Left lung (tissue), 10 donors: ENCODE data around the gene PRELP. TPM values are rescaled to one million over a fixed set of nuclear protein-coding genes. Genes with fewer than 3 reads are reported as not detected.
A peak's percentile ranks its signal among the peaks of the same experiment; 100 is the strongest.

Experiments
- ATAC-seq: fragments of 200-7000 bp; cut with Tn5 transposase; one replicate; pipeline ENCODE4 v1.9.1; 2020; ENCODE audit warnings: moderate library complexity
- DNase-seq, 4 donors: peaks; one replicate each; pipeline ENCODE4 v3.0.0-alpha.2; 2013 to 2020
- H3K27ac ChIP-seq, 2 donors: fragments of 200-600 bp; sonication (generic) in 1 of 2; one replicate each; pipeline versions ENCODE4 v1.5.0 to v1.8.0; 2020 to 2021
- H3K27me3 ChIP-seq, 2 donors: fragments of 200-600 bp; sonication (generic) in 1 of 2; one replicate each; pipeline versions ENCODE4 v1.5.0 to v1.8.0; 2020 to 2021
- H3K36me3 ChIP-seq, 2 donors: fragments of 200-600 bp; sonication (generic) in 1 of 2; one replicate each; pipeline versions ENCODE4 v1.5.0 to v1.8.0; 2020 to 2021
- H3K4me1 ChIP-seq, 2 donors: fragments of 200-600 bp; one replicate each; pipeline ENCODE4 v1.8.0; 2021
- H3K4me3 ChIP-seq, 2 donors: fragments of 200-600 bp; sonication (generic) in 1 of 2; one replicate each; pipeline versions ENCODE4 v1.5.0 to v1.8.0; 2020 to 2021; ENCODE audit warnings: mild to moderate bottlenecking in 1 of 2
- H3K9me3 ChIP-seq, 2 donors: fragments of 200-600 bp; sonication (generic) in 1 of 2; one replicate each; pipeline versions ENCODE4 v1.5.0 to v1.8.0; 2020 to 2021
- CTCF ChIP-seq, 2 donors: fragments of 200-600 bp; sonication (generic) in 1 of 2; IDR thresholded peaks; one replicate each; pipeline versions ENCODE4 v1.5.0 to v1.8.0; 2021; ENCODE audit warnings: antibody characterized with exemption in 2 of 2
- intact Hi-C, 2 donors: fragments of 100-400 bp; cut with DNase I; formaldehyde crosslinking; loops; one replicate each; pipeline versions ENCODE4 v1.11.2 to v1.14.2; 2022
- polyA plus RNA-seq, 6 donors: library from polyadenylated mRNA; unstranded; fragments of 120-200 nt; gene quantifications; one replicate each; pipeline ENCODE4 v1.2.1, GENCODE V29; 2013; ENCODE audit not compliant: insufficient read length in 6 of 6
- total RNA-seq, 2 donors: library from RNA; stranded (reverse); fragmentation: NEBNext Ultra II Directional; extraction: Animal tissue kit (Norgen Biotek cat#: 25700); gene quantifications; one replicate each; pipeline ENCODE4 v1.2.1, GENCODE V29; 2021
- donor health status: DM: no; HTN: yes; CAD: no.
- donor health status: DM: no; HTN: no; CAD: no.

PRELP gene
- total and polyA plus RNA-seq, 8 donors: 1.3 to 20.5 (median 2.4) TPM

- H3K4me3 ChIP-seq: no peak overlapping the region
- no peak overlapping the region for H3K27ac ChIP-seq
- no peak for ATAC-seq
- no peak for DNase-seq
- H3K27me3 ChIP-seq: no peaks in the 10 kb centered on the region
- intact Hi-C loops: no loop called here
- H3K9me3 ChIP-seq: no peaks in the 10 kb centered on the region
- no peaks in the 10 kb centered on the region for H3K36me3 ChIP-seq
- H3K4me1 ChIP-seq: peaks cover 0 to 4% of the 10 kb centered on the region in 2 donors
- no peak for TF ChIP-seq CTCF (IDR thresholded peaks at IDR 0.05)
Measured at GRCh38 chr1:203527013-203527412, 51.4 kb downstream of the PRELP start.

- DNase-seq: no peak
- no peak for ATAC-seq
- H3K9me3 ChIP-seq: no peaks in the 10 kb centered on the region
- no peak overlapping the region for H3K4me3 ChIP-seq
- no peaks in the 10 kb centered on the region for H3K36me3 ChIP-seq
- intact Hi-C loops: no loop called here
- peaks cover 0 to 4% of the 10 kb centered on the region in 2 donors for H3K4me1 ChIP-seq
- H3K27me3 ChIP-seq: no peaks in the 10 kb centered on the region
- no peak for TF ChIP-seq CTCF (IDR thresholded peaks at IDR 0.05)
- H3K27ac ChIP-seq: no peak overlapping the region
Measured at GRCh38 chr1:203528063-203528462, 52.5 kb downstream of the PRELP start.

- intact Hi-C loops: no loop called here
- no peak overlapping the region for H3K4me3 ChIP-seq
- ATAC-seq: no peak
- no peak for TF ChIP-seq CTCF (IDR thresholded peaks at IDR 0.05)
- DNase-seq: no peak
- no peak overlapping the region for H3K27ac ChIP-seq
- no peaks in the 10 kb centered on the region for H3K27me3 ChIP-seq
- H3K9me3 ChIP-seq: no peaks in the 10 kb centered on the region
- H3K4me1 ChIP-seq: peaks cover 0 to 4% of the 10 kb centered on the region in 2 donors
- H3K36me3 ChIP-seq: no peaks in the 10 kb centered on the region
Measured at GRCh38 chr1:203528976-203529835, 53.6 kb downstream of the PRELP start.

GRCh38 chr1:203531063-203531462 lies 55.5 kb downstream of the PRELP start:
- Histone ChIP-seq H3K36me3 (no peaks in the 10 kb centered on the region), H3K27me3 (no peaks in the 10 kb centered on the region), H3K9me3 (no peaks in the 10 kb centered on the region), H3K27ac (no peak overlapping the region), H3K4me1 (peaks cover 2 to 6% of the 10 kb centered on the region in 2 donors), H3K4me3 (no peak overlapping the region)
- intact Hi-C loops: no loop called here
- no peak for DNase-seq
- TF ChIP-seq CTCF (IDR thresholded peaks at IDR 0.05): no peak
- no peak for ATAC-seq

- no peaks in the 10 kb centered on the region for H3K9me3 ChIP-seq
- no peak for TF ChIP-seq CTCF (IDR thresholded peaks at IDR 0.05)
- intact Hi-C loops: no loop called here
- H3K36me3 ChIP-seq: no peaks in the 10 kb centered on the region
- no peak for ATAC-seq
- H3K4me1 ChIP-seq: peaks cover 2 to 19% of the 10 kb centered on the region in 2 donors
- no peaks in the 10 kb centered on the region for H3K27me3 ChIP-seq
- DNase-seq: no peak
- H3K27ac ChIP-seq: peak overlapping the region in 1 of 2 donors; percentile 24
- H3K4me3 ChIP-seq: no peak overlapping the region
Measured at GRCh38 chr1:203534012-203534411, 58.4 kb downstream of the PRELP start.
